Tibial nerve (tissue), 4 donors: Measurements from ENCODE around the gene KRTAP4-12. TPM values are rescaled to one million over a fixed set of nuclear protein-coding genes. Genes with fewer than 3 reads are reported as not detected.
"Not testable (repeated sequence)": the region's sequence is repeated elsewhere in the genome, so short reads cannot be mapped to it uniquely, and the experiment has no call there.

Experiments used
- DNase-seq, 2 donors: peaks; one replicate each; pipeline ENCODE4 v3.0.0-alpha.2; 2019; ENCODE audit warnings: low spot score in 2 of 2
- H3K27ac ChIP-seq, 4 donors: fragments of 200-600 bp; sonication (generic) in 3 of 4; one replicate each; pipeline ENCODE4 v1.5.1; 2017 to 2019; ENCODE audit warnings: mild to moderate bottlenecking in 1 of 4
- H3K27me3 ChIP-seq, 2 donors: fragments of 200-600 bp; sonication (generic) in 1 of 2; one replicate each; pipeline versions ENCODE4 v1.5.1 to v1.6.0; 2017 to 2019
- H3K36me3 ChIP-seq, 3 donors: fragments of 200-600 bp; sonication (generic); one replicate each; pipeline ENCODE4 v1.5.1; 2018 to 2019
- H3K4me1 ChIP-seq, 4 donors: fragments of 200-600 bp; sonication (generic) in 3 of 4; one replicate each; pipeline ENCODE4 v1.5.1; 2017 to 2019
- H3K4me3 ChIP-seq, 4 donors: fragments of 200-600 bp; sonication (generic) in 3 of 4; one replicate each; pipeline ENCODE4 v1.5.1; 2017 to 2019; ENCODE audit warnings: mild to moderate bottlenecking in 1 of 4, moderate library complexity in 1 of 4
- H3K9me3 ChIP-seq, 4 donors: fragments of 200-600 bp; sonication (generic) in 3 of 4; one replicate each; pipeline ENCODE4 v1.5.1; 2017 to 2019
- CTCF ChIP-seq, 5 experiments: fragments of 200-600 bp in 3 of 5; fragments of 450-650 bp in 2 of 5; sonication (generic) in 3 of 5; IDR thresholded peaks; one replicate each; pipeline ENCODE4 v1.5.1; 2016 to 2019; ENCODE audit warnings: antibody characterized with exemption in 5 of 5, mild to moderate bottlenecking in 3 of 5, moderate library complexity in 2 of 5
- EP300 ChIP-seq, 2 donors: sonication (generic); formaldehyde crosslinking; IDR thresholded peaks; one replicate each; pipeline ENCODE4 v1.6.1; 2017; ENCODE audit warnings: antibody characterized with exemption in 2 of 2, mild to moderate bottlenecking in 1 of 2
- POLR2A ChIP-seq, 2 donors: fragments of 450-650 bp; IDR thresholded peaks; one replicate each; pipeline ENCODE4 v1.6.1; 2017; ENCODE audit warnings: antibody characterized with exemption in 2 of 2, mild to moderate bottlenecking in 2 of 2, moderate library complexity in 2 of 2
- WGBS, 2 donors: methylation state at CpG; one replicate each; pipeline ENCODE4 v1.1.5; 2018; 5-methylcytosine and 5-hydroxymethylcytosine counted together
- total RNA-seq, 4 donors: library from RNA; depleted of rRNA; stranded (reverse); fragments of >200 nt; gene quantifications; one replicate each; pipeline ENCODE4 v1.1.0, GENCODE V29; 2016

KRTAP4-12 gene
- total RNA-seq, 4 donors from 2014 or later, result not detected

- H3K36me3 ChIP-seq, result no peaks in the 10 kb centered on the region
- H3K27ac ChIP-seq, result no peak overlapping the region
- no peaks in the 10 kb centered on the region for H3K27me3 ChIP-seq
- no peak overlapping the region for H3K4me3 ChIP-seq
- no peak for DNase-seq
- peaks cover 0 to 25% (median 0%) of the 10 kb centered on the region in 4 donors for H3K9me3 ChIP-seq
- no peaks in the 10 kb centered on the region for H3K4me1 ChIP-seq
- TF ChIP-seq POLR2A (IDR thresholded peaks at IDR 0.05) (no peak), CTCF (IDR thresholded peaks at IDR 0.05) (no peak), EP300 (IDR thresholded peaks at IDR 0.05) (no peak)
- 84 to 92% methylated on average over 2 of the region's 2 CpGs for WGBS, 2 donors
Measured at GRCh38 chr17:41145261-41145660, 21.3 kb upstream of the KRTAP4-12 start.

GRCh38 chr17:41144846-41145245 is 20.9 kb upstream of the KRTAP4-12 start:
- Histone ChIP-seq H3K36me3 (no peaks in the 10 kb centered on the region), H3K27me3 (no peaks in the 10 kb centered on the region), H3K27ac (no peak overlapping the region), H3K4me1 (no peaks in the 10 kb centered on the region), H3K4me3 (no peak overlapping the region), H3K9me3 (peaks cover 0 to 29% (median 0%) of the 10 kb centered on the region in 4 donors)
- TF ChIP-seq EP300 (IDR thresholded peaks at IDR 0.05) (no peak), CTCF (IDR thresholded peaks at IDR 0.05) (no peak), POLR2A (IDR thresholded peaks at IDR 0.05) (no peak)
- WGBS, 2 donors, result 81 to 86% methylated on average over 1 of the region's 1 CpG
- no peak for DNase-seq

GRCh38 chr17:41141361-41141760 is 17.4 kb upstream of the KRTAP4-12 start:
- Histone ChIP-seq H3K27ac (no peak overlapping the region), H3K4me1 (no peaks in the 10 kb centered on the region), H3K27me3 (no peaks in the 10 kb centered on the region), H3K9me3 (peaks cover 0 to 31% (median 0%) of the 10 kb centered on the region in 4 donors), H3K36me3 (no peaks in the 10 kb centered on the region), H3K4me3 (no peak overlapping the region)
- TF ChIP-seq CTCF (IDR thresholded peaks at IDR 0.05), result no peak
- no peak for TF ChIP-seq EP300 (IDR thresholded peaks at IDR 0.05)
- no peak for TF ChIP-seq POLR2A (IDR thresholded peaks at IDR 0.05)
- DNase-seq, result no peak

GRCh38 chr17:41140360-41141131 is 16.6 kb upstream of the KRTAP4-12 start, which contains the start of gene KRTAP4-6:
KRTAP4-6 (minus strand) TSS chr17:41140544; CDS start chr17:41140487, 57 bp downstream.
- Histone ChIP-seq H3K9me3 (peaks cover 0 to 31% (median 0%) of the 10 kb centered on the region in 4 donors), H3K4me3 (no peak within 1 kb of the TSS), H3K36me3 (no peaks in the 10 kb centered on the region), H3K27me3 (no peaks in the 10 kb centered on the region), H3K27ac (no peak within 1 kb of the TSS), H3K4me1 (no peaks in the 10 kb centered on the region)
- WGBS, 2 donors, result 87 to 93% methylated on average over 5 to 6 of the region's 6 CpGs
- DNase-seq, result no peak
- no peak for TF ChIP-seq POLR2A (IDR thresholded peaks at IDR 0.05)
- no peak for TF ChIP-seq CTCF (IDR thresholded peaks at IDR 0.05)
- no peak for TF ChIP-seq EP300 (IDR thresholded peaks at IDR 0.05)

GRCh38 chr17:41139865-41140264 is 15.9 kb upstream of the KRTAP4-12 start:
- H3K36me3 ChIP-seq, H3K27me3 ChIP-seq, DNase-seq, H3K27ac ChIP-seq, H3K4me3 ChIP-seq, H3K4me1 ChIP-seq: not testable (repeated sequence)
- H3K9me3 ChIP-seq, result peaks cover 0 to 31% (median 0%) of the 10 kb centered on the region in 4 donors
- 91% methylated on average over 12 of the region's 12 CpGs for WGBS, 2 donors
